ENCODE data around the gene GNA12. TPM values are rescaled to one million over a fixed set of nuclear protein-coding genes. Genes with fewer than 3 reads are reported as not detected.

Gene GNA12
- total and polyA plus RNA-seq, 4 donors: 21.4 to 56.6 (median 42.3) TPM

DNA sequence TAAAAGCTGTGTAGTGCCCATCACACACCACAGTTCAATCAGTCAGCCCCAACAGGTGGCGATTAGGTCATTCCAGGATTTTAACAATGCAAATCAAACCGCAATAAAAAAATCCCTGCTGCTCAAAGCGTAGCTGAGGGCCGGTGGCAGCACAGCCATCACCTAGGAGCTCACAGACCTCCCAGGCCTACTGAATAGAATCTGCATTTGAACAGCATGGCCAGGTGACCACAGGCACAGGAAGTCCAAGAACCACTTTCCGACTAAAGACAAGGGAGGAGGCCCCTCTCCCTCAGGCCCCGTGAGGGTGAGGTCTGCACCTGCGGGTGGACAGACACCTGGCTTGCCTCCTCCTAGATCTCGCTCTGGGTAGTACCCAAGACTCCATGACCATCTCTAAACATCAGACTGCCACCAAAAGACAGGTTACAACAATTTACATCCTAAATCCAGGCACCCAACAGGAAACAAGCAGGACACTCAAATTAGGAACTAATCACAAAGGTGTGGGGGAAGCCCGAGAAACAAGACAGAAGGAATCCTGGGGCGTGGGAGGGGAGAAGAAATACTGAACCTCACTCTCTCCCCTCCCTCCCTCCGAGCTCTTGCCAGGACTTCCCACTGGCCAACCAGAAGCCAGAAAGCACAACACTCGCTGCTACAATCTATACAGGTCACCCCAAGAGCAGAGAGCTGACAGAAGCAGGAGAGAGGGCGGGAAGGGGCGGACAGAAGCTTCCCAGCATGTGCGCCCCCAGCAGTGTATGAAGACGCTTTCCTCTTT is 19.2 kb downstream of the GNA12 start:
- H3K9me3 ChIP-seq (ENCODE audit: control insufficient read depth, low read length): no peaks in the 10 kb centered on the region
- H3K36me3 ChIP-seq (ENCODE audit: control insufficient read depth in 1 of 2, insufficient read depth in 2 of 2, low read length in 1 of 2): no peaks in the 10 kb centered on the region
- intact Hi-C loops (cut with DNase I): no loop called here
- ATAC-seq (ENCODE audit: low FRiP score) (no peak), DNase-seq (peak in 1 of 2 donors; percentile 17)
- H3K4me3 ChIP-seq (ENCODE audit: low read length in 2 of 2): no peak overlapping the region
- 88 to 92% methylated on average over 16 of the region's 16 CpGs for WGBS, 2 donors
- no peaks in the 10 kb centered on the region for H3K4me1 ChIP-seq (ENCODE audit: control insufficient read depth in 1 of 2, insufficient read depth in 2 of 2, low read length in 2 of 2)
- H3K27ac ChIP-seq (ENCODE audit: low read depth in 1 of 2, low read length in 2 of 2): no peak overlapping the region
- no peaks in the 10 kb centered on the region for H3K27me3 ChIP-seq (ENCODE audit: control insufficient read depth in 1 of 2, insufficient read depth in 2 of 2, low read length in 1 of 2)

GRCh38 chr7:2824026-2824677 is 20.0 kb downstream of the GNA12 start:
- Histone ChIP-seq H3K27me3 (ENCODE audit: control insufficient read depth in 1 of 2, insufficient read depth in 2 of 2, low read length in 1 of 2) (no peaks in the 10 kb centered on the region), H3K27ac (ENCODE audit: low read depth in 1 of 2, low read length in 2 of 2) (no peak overlapping the region), H3K4me1 (ENCODE audit: control insufficient read depth in 1 of 2, insufficient read depth in 2 of 2, low read length in 2 of 2) (no peaks in the 10 kb centered on the region), H3K4me3 (ENCODE audit: low read length in 2 of 2) (no peak overlapping the region), H3K9me3 (ENCODE audit: control insufficient read depth, low read length) (no peaks in the 10 kb centered on the region), H3K36me3 (ENCODE audit: control insufficient read depth in 1 of 2, insufficient read depth in 2 of 2, low read length in 1 of 2) (no peaks in the 10 kb centered on the region)
- ATAC-seq (ENCODE audit: low FRiP score) (no peak), DNase-seq (no peak)
- WGBS, 2 donors: 91 to 92% methylated on average over 16 of the region's 16 CpGs
- intact Hi-C loops (cut with DNase I): no loop called here

GRCh38 chr7:2823130-2823529 is 21.0 kb downstream of the GNA12 start:
- Histone ChIP-seq H3K4me3 (ENCODE audit: low read length in 2 of 2) (no peak overlapping the region), H3K9me3 (ENCODE audit: control insufficient read depth, low read length) (no peaks in the 10 kb centered on the region), H3K27me3 (ENCODE audit: control insufficient read depth in 1 of 2, insufficient read depth in 2 of 2, low read length in 1 of 2) (no peaks in the 10 kb centered on the region), H3K36me3 (ENCODE audit: control insufficient read depth in 1 of 2, insufficient read depth in 2 of 2, low read length in 1 of 2) (no peaks in the 10 kb centered on the region), H3K27ac (ENCODE audit: low read depth in 1 of 2, low read length in 2 of 2) (no peak overlapping the region), H3K4me1 (ENCODE audit: control insufficient read depth in 1 of 2, insufficient read depth in 2 of 2, low read length in 2 of 2) (no peaks in the 10 kb centered on the region)
- DNase-seq (no peak), ATAC-seq (ENCODE audit: low FRiP score) (no peak)
- WGBS, 2 donors: 40 to 43% methylated on average over 5 of the region's 5 CpGs
- intact Hi-C loops (cut with DNase I): no loop called here

DNA sequence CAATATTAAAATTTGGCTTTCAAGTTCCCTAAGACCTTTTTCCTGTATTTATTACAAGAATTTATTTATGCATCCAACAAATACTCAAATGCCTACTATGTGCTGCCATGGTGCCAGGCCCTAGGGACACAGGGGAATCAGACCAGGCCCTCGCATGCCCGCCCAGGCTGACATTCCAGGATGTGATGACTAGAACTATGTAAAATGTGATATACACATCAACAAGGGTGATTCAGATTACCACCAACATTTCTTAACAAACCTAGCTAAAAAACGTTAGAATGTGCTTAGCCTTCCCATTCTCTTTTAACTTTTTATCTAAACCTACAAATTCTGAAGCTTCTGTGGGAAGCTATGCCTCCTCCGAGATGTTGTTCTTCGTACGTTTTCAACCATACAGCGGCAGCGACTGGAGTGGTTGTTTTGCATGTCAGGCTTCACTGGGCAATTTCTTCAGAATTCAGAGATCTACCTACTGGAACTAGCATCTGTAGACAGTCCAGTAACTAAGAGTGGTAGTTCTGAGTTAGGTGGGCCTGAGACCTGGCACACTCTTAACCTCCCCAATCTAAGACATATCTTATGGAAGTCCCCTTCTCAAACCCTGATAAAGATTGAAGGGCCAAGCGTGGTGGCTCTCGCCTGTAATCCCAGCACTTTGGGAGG is 22.1 kb downstream of the GNA12 start:
- Histone ChIP-seq H3K4me3 (ENCODE audit: low read length in 2 of 2) (no peak overlapping the region), H3K36me3 (ENCODE audit: control insufficient read depth in 1 of 2, insufficient read depth in 2 of 2, low read length in 1 of 2) (no peaks in the 10 kb centered on the region), H3K9me3 (ENCODE audit: control insufficient read depth, low read length) (no peaks in the 10 kb centered on the region), H3K4me1 (ENCODE audit: control insufficient read depth in 1 of 2, insufficient read depth in 2 of 2, low read length in 2 of 2) (no peaks in the 10 kb centered on the region), H3K27ac (ENCODE audit: low read depth in 1 of 2, low read length in 2 of 2) (no peak overlapping the region), H3K27me3 (ENCODE audit: control insufficient read depth in 1 of 2, insufficient read depth in 2 of 2, low read length in 1 of 2) (no peaks in the 10 kb centered on the region)
- ATAC-seq (ENCODE audit: low FRiP score) (no peak), DNase-seq (no peak)
- WGBS, 2 donors: 90 to 91% methylated on average over 10 of the region's 10 CpGs
- intact Hi-C loops (cut with DNase I): no loop called here

DNA sequence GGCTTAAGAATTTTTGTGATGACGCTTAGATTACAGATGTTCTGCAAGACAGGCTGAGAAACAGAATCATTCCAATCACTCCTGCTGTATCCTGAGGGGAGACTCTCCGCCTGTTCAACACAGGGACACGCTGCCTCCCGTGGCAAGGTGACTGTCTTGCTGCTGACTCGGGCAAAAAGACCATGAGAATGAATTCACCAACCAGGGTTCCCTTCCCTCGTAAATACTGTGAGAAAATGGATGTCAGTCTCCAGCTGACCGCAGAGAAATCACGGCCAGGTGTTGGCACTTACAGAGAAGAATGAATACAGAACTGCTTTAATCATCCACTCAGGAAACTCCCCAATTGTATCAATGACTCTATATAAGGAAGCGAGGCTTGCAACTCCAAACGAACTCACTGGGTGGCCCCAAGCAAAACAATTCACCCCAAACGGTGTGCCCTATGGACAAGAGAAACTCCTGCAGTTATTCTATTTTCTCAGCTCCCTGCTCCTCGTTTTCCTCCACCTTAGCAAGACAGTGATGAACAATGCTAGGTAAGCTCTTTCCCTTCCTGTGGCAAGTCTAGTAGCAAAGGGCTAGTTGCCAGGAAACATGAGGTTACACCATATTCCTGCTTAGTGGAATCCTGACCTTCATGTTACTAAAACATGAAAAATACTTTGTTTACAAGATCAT is 22.8 kb downstream of the GNA12 start:
- 90 to 91% methylated on average over 12 of the region's 12 CpGs for WGBS, 2 donors
- ATAC-seq (ENCODE audit: low FRiP score): no peak
- Histone ChIP-seq H3K27me3 (ENCODE audit: control insufficient read depth in 1 of 2, insufficient read depth in 2 of 2, low read length in 1 of 2) (no peaks in the 10 kb centered on the region), H3K27ac (ENCODE audit: low read depth in 1 of 2, low read length in 2 of 2) (no peak overlapping the region), H3K4me1 (ENCODE audit: control insufficient read depth in 1 of 2, insufficient read depth in 2 of 2, low read length in 2 of 2) (no peaks in the 10 kb centered on the region), H3K9me3 (ENCODE audit: control insufficient read depth, low read length) (no peaks in the 10 kb centered on the region), H3K36me3 (ENCODE audit: control insufficient read depth in 1 of 2, insufficient read depth in 2 of 2, low read length in 1 of 2) (no peaks in the 10 kb centered on the region), H3K4me3 (ENCODE audit: low read length in 2 of 2) (no peak overlapping the region)
- DNase-seq: no peak
- intact Hi-C loops (cut with DNase I): no loop called here

DNA sequence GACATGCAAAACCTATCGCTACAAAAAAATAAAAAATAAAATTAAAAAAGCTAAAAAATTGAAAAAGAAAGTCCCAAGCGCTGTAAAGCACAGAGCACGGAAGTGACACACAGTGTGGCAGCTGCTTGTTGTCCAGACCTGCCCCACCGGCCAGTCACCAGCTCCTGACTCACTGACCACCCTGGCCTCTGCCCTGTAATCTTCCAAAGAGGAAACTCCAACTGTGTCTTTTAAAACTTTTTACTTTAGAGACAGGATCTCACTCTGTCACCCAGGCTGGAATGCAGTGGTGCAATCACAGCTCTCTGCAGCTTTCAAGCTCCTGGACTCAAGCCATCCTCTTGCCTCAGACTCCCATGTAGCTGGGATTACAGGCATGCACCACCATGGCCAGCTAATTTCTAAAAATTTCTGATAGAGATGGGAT is 23.6 kb downstream of the GNA12 start:
- peak; percentile 81 for ATAC-seq (ENCODE audit: low FRiP score)
- no peak overlapping the region for H3K27ac ChIP-seq (ENCODE audit: low read depth in 1 of 2, low read length in 2 of 2)

DNA sequence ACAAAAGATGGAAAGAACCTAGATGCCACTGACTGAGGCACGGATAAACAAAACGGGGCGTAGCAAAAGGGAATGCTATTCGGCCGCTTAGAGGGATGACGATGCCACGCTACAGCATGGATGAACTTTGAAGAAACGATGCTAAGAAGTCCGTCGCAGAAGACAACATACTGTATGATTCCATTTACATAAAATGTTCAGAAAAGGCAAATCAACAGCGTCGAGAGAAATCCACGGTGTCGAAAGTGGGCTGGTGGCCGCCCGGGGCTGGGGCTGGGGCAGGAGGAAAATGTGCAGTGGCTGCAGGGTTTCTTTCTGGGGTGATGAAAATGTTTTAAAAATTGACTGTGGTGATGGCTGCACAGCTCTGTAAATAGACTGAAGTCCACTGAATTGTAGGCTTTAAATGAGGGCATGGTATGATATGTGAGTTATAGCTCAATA is 24.1 kb downstream of the GNA12 start:
- Histone ChIP-seq H3K4me3 (ENCODE audit: low read length in 2 of 2) (no peak overlapping the region), H3K9me3 (ENCODE audit: control insufficient read depth, low read length) (no peaks in the 10 kb centered on the region), H3K27me3 (ENCODE audit: control insufficient read depth in 1 of 2, insufficient read depth in 2 of 2, low read length in 1 of 2) (no peaks in the 10 kb centered on the region), H3K36me3 (ENCODE audit: control insufficient read depth in 1 of 2, insufficient read depth in 2 of 2, low read length in 1 of 2) (no peaks in the 10 kb centered on the region), H3K4me1 (ENCODE audit: control insufficient read depth in 1 of 2, insufficient read depth in 2 of 2, low read length in 2 of 2) (no peaks in the 10 kb centered on the region), H3K27ac (ENCODE audit: low read depth in 1 of 2, low read length in 2 of 2) (no peak overlapping the region)
- WGBS, 2 donors: 93 to 97% methylated on average over 16 of the region's 16 CpGs
- DNase-seq (no peak), ATAC-seq (ENCODE audit: low FRiP score) (no peak)
- intact Hi-C loops (cut with DNase I): no loop called here

More for the DNA sequence above, 23.6 kb downstream of the GNA12 start:
- DNase-seq: peak; percentile 85 to 86
- H3K4me1 ChIP-seq (ENCODE audit: control insufficient read depth in 1 of 2, insufficient read depth in 2 of 2, low read length in 2 of 2): no peaks in the 10 kb centered on the region
- no peaks in the 10 kb centered on the region for H3K9me3 ChIP-seq (ENCODE audit: control insufficient read depth, low read length)
- 89 to 91% methylated on average over 4 of the region's 4 CpGs for WGBS, 2 donors
- intact Hi-C loops (cut with DNase I): no loop called here
- no peaks in the 10 kb centered on the region for H3K27me3 ChIP-seq (ENCODE audit: control insufficient read depth in 1 of 2, insufficient read depth in 2 of 2, low read length in 1 of 2)
- H3K36me3 ChIP-seq (ENCODE audit: control insufficient read depth in 1 of 2, insufficient read depth in 2 of 2, low read length in 1 of 2): no peaks in the 10 kb centered on the region
- no peak overlapping the region for H3K4me3 ChIP-seq (ENCODE audit: low read length in 2 of 2)

DNA sequence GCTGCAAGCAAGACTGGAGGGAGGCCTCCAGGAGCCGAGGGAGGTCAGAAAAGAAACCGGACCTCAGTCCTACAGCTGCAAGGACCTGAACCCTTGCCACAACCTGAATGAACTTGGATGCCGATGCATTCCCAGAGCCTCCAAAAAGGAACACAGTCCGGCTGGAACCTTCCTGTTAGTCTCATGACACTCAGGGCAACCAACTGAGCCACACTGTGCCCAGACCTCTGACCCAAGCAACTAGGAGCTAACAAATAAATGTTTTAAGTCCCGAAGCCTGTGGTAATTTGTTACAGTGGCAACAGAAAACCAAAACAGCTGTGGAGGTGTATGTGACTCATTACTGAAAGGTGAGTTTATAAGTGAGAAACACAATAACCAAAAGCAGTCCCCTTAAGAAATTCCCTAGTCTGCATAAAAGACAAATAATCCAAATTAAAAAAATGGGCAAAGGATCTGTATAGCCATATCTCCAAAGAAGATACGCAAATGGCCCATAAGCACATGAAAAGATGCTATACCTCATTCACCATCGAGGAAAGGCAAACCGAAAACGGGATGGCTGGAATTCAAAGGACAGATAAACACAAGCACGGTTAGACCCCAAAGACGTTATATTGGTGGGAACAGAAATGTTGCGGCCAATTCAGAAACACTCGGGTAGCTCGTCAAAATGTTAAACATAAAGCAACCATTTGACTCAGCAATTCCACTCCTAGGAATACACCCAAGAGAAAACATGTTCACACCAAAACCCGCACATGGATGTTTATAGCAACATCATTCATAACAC is 24.8 kb downstream of the GNA12 start:
- Histone ChIP-seq H3K27ac (ENCODE audit: low read depth in 1 of 2, low read length in 2 of 2) (no peak overlapping the region), H3K4me3 (ENCODE audit: low read length in 2 of 2) (no peak overlapping the region), H3K36me3 (ENCODE audit: control insufficient read depth in 1 of 2, insufficient read depth in 2 of 2, low read length in 1 of 2) (no peaks in the 10 kb centered on the region), H3K4me1 (ENCODE audit: control insufficient read depth in 1 of 2, insufficient read depth in 2 of 2, low read length in 2 of 2) (no peaks in the 10 kb centered on the region), H3K9me3 (ENCODE audit: control insufficient read depth, low read length) (no peaks in the 10 kb centered on the region), H3K27me3 (ENCODE audit: control insufficient read depth in 1 of 2, insufficient read depth in 2 of 2, low read length in 1 of 2) (no peaks in the 10 kb centered on the region)
- no peak for ATAC-seq (ENCODE audit: low FRiP score)
- intact Hi-C loops (cut with DNase I): no loop called here
- 95 to 97% methylated on average over 15 of the region's 15 CpGs for WGBS, 2 donors
- DNase-seq: no peak
